ENCODE results near the gene ANO2.

The ANO2 gene

DNA sequence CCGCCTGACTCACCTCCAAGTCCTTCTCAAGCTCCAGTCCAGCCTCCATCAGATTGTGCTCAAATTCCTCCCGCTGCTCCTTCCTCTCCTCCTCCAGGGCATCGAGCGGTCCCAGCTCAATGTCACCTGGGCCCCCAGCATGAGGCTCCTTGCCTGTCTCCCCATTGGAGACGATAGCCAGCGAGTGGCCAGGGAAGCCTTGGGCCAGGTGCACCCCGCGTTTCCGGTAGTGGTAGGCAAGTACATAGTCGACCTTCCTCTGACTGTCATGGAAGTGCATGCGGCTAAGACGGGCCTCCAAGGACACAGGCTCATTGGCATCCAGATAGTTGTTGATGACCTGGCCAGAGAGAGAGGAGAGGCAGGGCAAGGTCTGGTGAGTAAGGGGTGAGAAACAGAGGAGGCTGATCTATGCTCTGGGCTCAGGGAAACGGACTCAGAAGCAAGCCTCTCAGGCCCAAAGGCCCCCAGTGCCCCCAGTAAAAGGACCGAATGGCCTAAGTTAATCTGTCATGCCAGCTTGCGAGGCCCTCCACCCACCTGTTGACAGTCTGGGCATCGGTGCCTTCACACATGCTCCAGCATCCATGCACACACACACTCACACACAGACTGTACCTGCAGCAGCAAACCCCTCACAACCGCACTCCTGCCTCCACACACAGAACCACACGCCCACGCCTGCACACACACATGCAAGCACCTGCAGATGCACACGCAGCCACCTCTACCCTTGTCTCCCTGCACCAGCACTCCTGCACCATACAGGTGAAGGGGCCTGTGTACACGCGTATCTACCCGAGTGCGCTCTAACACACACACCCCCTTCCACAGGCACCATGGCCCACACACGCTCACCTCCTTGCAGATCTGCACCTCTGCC lies 23.8 kb downstream of the ANO2 start:
- DNase-seq (ENCODE audit: low read depth in 2 of 2, low spot score in 1 of 2): no peak

DNA sequence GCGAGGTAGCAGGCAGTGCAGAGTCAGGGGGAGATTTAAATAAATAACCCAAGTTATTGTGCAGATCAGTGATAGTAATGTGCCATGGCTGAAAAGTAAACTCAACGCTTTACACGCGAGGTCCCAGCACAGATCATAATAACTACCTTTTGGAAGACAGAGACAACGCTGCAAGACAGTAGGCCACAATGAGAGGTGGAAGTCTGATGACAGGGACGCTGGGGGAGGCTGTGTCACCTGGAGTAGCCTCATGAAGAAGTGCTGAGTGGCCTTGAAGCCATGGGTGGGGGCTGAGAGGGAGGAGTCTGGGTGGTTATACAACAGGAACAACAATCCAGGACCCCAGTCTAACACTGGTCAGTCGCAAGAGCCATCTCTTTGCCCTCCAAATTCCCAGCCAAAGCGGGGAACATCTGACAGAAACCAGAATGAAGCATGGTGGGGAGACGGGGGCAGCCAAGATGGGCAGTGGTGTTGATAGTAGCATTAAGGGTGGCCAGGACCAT lies 28.2 kb downstream of the ANO2 start:
- DNase-seq (ENCODE audit: low read depth in 2 of 2, low spot score in 1 of 2): no peak

DNA sequence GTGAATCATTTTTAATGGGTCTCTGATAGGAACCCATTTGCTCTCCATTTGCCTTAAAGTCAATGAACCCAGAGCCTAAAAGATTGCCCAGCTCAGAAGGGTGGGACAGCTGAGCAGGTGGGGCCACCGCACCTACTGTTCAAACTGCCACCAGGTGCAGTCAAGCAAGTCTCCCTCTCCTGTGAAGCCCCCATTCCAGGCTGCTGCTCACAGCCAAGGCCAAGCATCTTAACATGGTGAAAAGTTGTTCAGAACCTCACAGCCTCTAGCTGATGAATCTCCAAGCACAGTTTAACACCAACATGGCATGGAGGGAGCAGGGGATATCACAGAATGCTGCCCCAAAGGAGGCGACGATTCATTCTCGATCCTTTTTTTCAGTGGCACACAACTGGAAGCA lies 29.5 kb downstream of the ANO2 start:
- DNase-seq (ENCODE audit: low read depth in 2 of 2, low spot score in 1 of 2): no peak

DNA sequence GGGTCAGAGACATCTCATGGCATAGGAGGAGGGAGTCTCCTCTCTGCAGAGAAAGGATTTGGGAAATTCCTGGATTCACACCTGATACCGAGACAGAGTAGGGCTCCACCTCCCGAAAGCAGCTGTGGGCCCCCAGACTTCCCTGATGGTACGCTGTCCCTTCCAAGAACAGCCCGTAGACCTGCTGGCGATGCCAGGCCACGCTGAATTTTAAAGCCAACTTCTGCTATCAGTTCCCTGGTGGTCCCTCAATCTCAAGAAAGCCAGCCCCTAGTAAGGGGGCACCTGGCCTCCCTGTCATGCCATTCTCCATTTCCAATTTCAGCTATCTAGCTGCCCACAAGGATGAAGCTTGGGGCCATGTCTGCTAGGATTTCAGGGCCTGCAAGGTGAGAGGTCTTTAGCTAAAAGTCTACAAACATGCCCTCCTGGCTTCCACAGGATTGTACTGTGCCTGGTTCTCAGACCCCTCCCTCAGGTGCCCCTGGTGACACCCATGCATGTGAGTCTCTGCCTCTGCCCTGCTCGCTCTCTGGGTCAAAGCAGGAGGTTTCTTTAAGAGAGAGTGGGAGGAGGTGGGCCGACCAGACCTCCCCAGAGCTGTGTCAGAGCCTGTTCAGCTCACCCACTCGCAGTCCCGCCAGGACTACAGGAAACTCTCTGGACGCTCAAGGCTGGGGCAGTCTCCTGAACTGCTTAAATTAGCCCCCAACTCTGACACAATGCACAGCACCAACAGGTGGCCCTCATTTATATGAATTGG lies 30.5 kb downstream of the ANO2 start:
- no peak for DNase-seq (ENCODE audit: low read depth in 2 of 2, low spot score in 1 of 2)

DNA sequence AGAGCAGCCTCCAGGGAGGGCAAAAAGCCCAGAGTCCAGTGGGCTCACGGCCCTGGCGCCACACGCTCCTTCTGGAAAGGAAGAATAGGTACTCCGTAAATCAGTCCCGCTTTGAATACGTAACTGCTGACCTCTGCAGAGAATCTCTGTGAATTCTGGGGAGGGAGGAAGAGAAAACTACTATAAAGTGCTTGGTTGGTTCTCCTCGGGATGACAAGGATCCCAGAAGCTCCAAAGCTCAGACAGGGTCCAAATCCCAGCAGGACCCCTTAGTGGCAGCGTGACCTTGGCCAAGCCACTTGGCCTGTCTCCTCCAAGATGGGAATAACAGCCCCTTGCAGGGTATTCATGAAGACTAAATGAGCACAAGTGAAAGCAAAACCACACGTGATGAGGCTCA lies 31.7 kb downstream of the ANO2 start:
- no peak for DNase-seq (ENCODE audit: low read depth in 2 of 2, low spot score in 1 of 2)

DNA sequence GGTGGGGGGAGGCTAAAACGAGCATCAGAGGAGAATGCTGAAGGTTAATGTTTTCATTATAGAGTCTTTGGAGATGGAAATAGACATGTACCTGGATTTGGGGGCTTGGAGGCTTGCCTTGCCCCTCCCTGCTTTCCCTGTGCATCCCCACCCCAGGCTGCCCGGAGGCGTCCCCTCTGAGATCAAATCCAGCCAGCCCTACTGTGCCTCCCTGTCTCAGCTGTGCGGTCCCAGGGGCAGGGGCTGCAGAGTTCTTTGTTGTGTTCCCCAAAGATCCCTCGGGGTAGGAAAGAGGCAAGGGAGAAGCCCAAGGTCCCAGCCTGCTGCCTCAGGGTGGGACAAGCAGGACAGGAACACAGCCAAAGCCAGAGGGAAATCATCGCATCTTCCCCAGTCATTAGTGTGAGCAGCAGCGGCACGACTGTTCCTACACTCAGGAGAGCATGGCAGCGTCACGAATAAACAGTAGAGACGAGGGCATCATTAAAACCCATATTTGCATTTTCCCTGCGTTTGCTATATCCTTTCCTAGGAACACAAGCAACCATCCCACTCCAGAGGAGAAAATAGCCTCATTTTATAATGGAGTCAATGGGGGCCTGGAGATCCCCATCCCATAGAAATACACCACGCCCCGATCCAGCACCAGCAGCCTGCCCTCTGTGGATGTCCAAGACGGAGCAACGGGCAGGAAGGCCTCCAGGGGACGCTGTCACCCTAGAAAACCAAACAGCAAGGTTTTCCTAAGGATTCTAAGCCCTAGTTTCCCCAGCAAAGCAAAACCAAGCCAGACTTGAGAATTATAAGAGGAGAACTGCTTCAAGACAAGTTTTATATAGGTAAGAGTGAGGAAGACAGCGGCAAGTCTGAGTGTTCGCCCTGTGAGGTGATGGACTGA lies 32.4 kb downstream of the ANO2 start:
- DNase-seq (ENCODE audit: low read depth in 2 of 2, low spot score in 1 of 2): no peak

DNA sequence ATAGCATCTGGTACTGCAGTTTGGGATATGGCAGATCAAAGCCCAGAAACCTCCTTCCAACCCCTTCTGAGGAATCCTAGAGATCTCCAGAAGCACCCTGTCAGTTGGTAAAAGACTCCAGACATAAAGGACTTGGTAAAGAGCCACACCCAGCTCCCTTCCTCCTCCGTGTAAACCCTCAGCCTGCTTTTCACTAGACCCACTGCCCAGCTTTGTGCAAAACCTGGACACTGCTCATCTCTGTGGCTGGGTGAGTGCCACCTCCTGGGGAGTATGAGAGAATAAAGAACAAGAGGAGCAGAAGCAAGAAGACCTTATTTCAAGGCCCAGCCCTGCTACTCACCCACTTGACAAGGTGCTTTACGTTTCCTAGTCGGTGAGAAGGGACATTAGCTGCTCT lies 33.0 kb downstream of the ANO2 start:
- DNase-seq (ENCODE audit: low read depth in 2 of 2, low spot score in 1 of 2): no peak

DNA sequence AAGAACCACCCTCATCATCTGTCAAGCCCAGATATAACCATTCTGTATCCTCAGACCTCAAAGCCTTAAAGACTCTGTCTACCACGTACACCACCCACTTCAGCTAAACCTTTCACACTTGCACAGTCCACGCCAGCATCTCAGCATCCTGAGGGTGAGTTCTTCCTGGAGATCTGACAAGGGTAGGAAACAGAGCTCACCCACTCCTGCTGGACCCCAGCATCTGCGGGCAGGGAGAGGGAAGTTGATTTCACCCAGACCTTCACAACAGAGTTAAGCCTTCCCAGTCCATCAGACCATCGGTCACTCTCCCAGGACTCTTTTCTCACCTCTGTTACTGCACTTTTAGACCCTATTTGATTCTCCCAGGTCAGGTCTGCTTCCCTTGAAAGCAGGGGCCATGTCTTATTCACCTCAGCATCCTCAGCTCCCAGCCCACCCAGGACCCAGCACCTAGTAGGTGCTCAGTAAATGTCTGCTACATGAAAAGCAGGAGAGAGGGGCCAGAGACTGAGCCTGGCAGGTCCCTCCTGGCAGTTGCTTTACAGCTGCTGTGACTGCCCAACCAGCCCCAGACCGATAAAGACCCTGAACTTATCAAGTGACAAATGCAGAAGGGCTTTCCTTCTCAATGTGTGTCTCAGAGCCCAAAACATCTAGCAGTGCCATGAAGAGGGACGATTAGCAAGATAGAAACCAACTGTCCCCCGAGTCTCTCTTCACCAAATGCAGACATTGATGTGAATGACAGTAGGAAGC lies 34.1 kb downstream of the ANO2 start:
- no peak for DNase-seq (ENCODE audit: low read depth in 2 of 2, low spot score in 1 of 2)

DNA sequence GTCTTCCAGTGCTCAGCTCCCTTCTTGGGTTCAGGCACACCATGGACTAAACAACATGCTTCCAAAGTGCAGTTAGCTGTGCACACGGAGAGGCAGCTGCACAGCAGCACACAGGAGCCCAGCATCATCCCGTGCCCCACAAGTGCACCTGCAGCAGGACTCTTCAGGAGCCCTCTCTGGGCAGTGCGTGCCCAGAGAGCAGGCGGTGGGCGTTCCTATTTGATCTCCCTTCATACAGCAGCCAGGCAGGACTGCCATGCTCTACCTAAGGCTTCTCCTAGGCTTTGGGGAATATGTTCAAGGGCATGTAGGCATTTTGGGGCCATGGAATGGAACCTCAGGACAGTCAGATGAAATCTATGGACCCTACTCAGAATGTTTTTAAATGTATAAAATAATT lies 35.5 kb downstream of the ANO2 start:
- no peak for DNase-seq (ENCODE audit: low read depth in 2 of 2, low spot score in 1 of 2)

DNA sequence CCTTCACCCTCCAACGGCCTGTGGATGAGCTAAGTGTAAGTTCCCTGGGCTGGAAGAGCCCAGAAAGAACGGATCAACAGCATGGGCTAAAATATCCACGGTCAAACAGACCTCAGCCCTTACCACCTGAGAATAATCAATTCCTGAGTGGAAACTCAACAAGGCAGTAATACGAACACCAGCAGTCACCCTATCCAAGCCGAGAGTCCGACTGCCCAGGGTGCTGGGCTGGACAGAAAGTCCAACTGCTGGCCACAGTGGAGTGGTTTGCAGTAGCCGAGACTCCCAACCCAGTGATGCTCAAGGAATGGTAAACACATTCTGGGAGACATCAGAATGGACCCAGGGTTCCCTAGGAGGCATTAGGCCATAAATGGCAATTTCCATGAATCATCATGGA lies 36.8 kb downstream of the ANO2 start:
- DNase-seq (ENCODE audit: low read depth in 2 of 2, low spot score in 1 of 2): no peak

DNA sequence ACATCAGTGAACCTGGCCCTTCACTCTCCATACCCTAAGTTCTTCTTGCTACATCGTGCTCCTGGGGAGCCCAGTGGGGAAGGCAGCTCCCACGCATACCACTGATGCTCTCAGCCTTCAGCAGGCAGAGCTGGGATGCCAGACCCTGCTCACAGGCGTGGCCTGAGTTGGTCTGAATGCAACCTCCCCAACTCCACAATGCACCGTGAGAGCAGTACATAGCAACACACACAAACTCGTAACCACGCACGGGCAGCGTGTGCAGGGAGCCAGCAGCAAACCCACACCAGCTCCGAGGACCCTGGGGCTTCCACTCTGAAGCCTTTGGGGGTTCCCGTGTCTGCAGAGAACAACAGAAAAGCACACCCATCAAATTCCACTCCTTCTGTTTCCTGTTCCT lies 37.3 kb downstream of the ANO2 start:
- DNase-seq (ENCODE audit: low read depth in 2 of 2, low spot score in 1 of 2): no peak

DNA sequence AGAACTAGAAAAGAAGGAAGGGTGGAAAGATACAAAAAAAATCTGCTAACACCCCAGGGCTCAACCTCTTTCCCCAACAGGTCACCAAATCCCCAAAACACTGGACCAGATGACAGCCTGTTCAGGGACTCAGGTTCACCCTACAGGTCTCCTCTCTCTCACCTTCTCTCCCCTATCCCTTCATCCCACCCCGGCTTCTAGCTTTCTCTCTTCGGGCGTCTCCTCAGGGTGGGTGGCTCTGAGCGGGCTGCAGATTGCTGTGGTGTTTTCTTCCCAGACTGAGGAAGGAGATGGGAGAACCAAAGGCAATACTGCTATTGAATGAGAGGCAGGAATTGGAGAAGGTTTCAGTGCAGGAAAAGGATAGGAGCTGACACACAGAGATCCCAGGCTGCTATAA lies 39.3 kb downstream of the ANO2 start:
- no peak for DNase-seq (ENCODE audit: low read depth in 2 of 2, low spot score in 1 of 2)

DNA sequence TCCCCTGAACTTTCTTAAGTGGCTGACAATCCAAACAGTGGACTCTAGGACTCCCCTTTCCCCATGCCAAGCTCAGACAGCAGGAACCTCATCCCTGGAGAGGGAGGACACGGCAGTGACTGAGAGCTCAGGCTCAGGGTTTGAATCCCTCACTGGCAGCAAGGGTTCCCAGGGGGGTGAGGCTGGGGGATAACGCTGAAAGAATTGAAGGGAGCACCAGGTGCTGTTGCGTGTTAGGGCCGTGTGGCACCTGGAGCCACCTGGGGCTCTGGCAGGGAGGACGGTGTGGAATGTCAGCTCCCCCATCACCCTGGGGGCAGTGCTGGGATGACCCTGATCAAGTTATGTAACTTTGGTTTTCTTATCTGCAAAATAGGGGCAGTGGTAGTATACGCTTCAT lies 40.1 kb downstream of the ANO2 start:
- DNase-seq (ENCODE audit: low read depth in 2 of 2, low spot score in 1 of 2): no peak

DNA sequence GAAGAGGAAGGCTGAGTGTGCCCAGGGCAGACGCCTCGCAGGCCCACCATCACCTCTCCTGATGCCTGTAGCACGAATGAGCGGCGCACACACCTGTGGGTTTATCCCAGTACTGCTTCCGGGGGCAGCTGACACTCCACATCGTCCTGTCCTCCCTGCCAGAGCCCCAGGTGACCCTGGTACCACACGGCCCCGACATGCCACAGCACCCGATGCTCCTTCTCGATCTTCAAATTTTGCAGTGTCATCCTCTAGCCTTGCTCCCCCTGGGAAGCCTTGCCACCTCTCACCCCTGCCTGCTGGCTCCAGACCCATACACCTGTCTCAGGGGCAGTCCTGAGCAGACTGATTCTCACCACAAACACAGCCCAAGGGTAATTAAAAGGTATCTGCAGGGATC lies 40.6 kb downstream of the ANO2 start:
- no peak for DNase-seq (ENCODE audit: low read depth in 2 of 2, low spot score in 1 of 2)

DNA sequence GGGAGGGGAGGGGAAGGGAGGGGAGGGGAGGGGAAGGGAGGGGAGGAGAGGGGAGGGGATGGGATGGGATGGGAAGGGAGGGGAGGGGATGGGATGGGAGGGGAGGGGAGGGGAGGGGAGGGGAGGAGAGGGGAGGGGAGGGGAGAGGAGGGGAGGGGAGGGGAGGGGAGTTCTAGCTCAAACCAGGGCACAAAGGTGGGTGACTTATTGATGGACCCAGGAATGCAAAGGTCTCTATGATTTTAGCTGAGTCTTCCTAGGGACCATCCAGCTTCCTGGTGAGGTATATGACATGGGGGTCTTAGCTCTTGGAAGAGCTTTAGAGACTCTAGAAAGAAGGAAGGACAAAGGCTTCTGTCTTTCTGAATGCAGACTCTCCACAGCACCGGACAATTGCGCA lies 42.3 kb downstream of the ANO2 start:
- DNase-seq (ENCODE audit: low read depth in 2 of 2, low spot score in 1 of 2): no peak

DNA sequence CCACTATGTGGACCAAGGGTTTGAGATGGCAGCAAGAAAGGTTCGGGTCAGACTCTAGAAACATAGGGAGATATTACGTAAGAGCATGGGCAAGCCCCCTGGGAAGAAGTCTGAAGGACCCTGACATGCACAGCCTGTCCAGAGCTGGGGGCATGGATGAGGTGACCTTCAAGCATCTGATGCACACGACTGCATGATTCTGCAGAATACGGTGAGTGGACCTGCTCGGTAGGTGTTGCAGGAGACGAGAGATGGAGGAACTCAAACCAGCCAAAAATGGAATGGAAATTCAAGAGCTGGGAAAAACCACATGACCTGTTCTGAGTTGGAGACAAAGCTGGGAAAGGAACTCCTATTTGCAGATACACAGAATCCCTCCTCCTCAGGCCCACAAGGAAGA lies 43.6 kb downstream of the ANO2 start:
- no peak for DNase-seq (ENCODE audit: low read depth in 2 of 2, low spot score in 1 of 2)

DNA sequence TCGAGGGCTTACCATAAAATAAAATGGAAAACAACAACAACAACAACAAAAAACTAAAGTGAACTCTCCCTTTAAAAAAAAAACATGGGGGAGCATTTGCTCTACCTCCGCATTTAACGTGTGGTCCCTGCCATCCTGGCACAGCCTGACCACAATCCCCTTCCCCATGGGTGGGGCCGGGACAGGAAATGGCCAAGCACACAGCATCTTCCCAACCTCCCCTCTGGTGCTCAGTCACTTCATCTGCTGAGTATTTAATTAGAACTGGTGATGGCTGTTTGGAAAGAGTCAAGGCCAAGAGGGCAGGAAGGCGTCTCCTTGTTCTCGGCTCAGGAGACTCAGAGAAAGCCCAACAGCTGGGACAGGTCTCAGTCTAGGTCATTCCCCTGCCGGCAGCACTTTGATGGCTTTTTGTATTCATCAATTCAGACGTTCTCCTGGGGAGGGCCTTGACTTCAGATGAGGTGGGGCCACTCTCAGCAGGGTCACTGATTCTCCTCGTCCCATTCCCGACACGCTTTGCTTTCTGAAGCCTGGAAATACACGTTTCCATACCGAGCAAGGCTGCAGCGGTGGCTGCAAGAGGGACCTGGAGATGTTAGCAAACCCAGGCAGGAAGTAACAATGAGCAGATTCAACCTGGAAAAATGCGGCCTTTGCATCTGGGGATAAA lies 44.4 kb downstream of the ANO2 start:
- no peak for DNase-seq (ENCODE audit: low read depth in 2 of 2, low spot score in 1 of 2)

DNA sequence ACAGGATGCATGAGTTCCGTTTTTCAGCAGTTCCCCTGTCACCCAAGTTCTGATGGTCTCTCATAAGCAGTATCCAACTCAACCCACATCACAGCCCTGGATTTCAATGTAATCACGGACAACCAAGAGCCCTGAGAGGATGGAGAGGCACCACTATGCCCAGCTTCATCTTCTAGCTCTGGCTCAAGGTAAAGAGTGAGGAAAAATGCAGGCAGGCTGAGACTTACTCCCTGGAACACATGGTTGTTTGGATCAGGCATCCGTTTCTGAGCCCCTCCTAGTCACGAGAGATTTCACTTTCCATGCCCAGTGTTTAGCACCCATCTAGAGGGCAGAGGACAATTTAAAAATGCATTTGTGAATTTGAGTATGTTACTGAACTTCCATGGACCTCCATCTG lies 45.0 kb downstream of the ANO2 start:
- no peak for DNase-seq (ENCODE audit: low read depth in 2 of 2, low spot score in 1 of 2)

DNA sequence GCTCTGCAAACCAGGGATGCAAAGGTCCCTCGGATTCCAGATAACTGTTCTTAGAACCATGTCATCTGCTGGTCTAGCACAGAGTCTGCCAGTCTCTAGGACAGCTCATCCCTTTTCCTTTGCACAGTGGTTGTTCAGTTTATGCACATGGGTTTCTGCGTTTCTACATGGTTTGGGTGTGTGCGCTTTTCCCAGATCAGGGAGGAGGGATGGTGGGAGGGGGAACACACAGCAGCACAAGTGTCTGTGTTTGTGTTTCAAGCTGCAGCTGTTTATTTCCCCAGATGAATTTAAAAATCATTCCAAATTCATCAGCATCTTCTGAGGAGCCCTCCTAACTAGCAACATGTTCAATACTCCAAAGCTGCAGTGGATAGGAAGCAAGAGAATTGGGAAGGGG lies 45.4 kb downstream of the ANO2 start:
- DNase-seq (ENCODE audit: low read depth in 2 of 2, low spot score in 1 of 2): no peak

DNA sequence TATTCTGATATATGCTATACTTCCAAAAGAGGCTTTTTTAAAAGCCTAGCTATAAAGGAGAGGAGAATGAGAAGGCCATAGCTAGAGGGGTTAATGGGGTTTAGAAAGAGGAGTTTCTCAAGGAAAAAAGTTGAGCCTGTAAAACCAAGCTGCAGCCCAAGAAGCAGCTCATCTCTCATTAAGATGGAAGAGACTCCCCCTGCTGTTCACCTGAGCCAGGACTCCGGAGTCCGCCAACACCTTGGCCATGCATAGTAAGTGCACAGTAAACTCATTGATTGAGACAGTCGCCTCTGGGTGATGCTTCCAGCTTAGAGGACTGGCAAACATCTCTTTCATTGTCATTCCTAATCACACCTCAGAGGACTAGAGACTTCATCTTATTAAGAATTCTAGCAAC lies 46.2 kb downstream of the ANO2 start:
- DNase-seq (ENCODE audit: low read depth in 2 of 2, low spot score in 1 of 2): no peak

Data from stimulated activated CD8-positive, alpha-beta memory T cell treated with anti-CD3 and anti-CD28 coated beads, Interleukin-4, amount 100 ng/mL, for 4 hours (primary cell).